Subcutaneous adipose tissue (tissue), 4 donors: ENCODE measurements around the gene MEGF11. TPM values are rescaled to one million over a fixed set of nuclear protein-coding genes. Genes with fewer than 3 reads are reported as not detected.

Experiments
- total RNA-seq, 4 donors: library from RNA; depleted of rRNA; stranded (reverse); fragments of >200 nt; gene quantifications; one replicate each; pipeline ENCODE4 v1.1.0, GENCODE V29; 2016
- TF ChIP-seq, protein P1 (sequence below): fragments of 450-650 bp; IDR thresholded peaks from one replicate; pipeline ENCODE4 v1.5.1; 2016; ENCODE audit warnings: low read depth, mild to moderate bottlenecking, control low read depth, antibody characterized with exemption, moderate library complexity

The MEGF11 gene
- not detected for total RNA-seq

DNA sequence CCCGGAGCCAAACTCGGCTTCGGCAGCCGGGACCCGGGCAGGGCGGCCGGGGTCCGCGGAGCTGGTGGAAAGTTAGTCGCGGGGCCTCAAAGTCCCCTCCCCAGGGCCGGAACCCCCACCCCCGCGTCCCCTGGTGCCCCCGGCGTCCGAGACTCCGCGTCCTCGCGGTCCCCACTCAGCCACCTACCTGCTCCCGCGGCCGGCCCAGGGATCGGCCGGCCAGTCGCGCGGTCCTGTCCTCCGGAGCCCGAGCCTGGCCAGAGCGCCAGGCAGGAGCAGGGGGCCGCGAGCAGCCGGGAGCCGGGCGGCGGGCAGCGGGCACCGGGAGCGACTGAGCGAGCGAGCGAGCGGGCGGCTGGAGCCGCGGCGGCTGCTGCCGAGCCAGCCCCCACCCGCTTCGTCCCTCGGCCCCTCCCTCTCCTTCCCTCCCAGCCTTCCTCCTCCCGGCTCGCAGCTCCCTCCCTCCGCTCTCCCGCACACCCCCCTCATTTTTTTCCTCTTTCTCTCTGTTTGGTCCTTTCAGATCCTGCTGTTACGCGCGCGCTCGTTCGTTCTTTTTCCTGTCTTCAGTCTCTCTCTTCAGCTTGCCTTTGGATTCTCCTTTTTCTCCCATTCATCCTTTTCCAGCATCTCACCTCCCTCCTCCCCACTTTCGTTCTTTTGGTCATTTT, at the start of gene MEGF11:
Gene MEGF11, minus strand, starts transcription at position 333 of the 671 bp plus-strand sequence. CDS start 125,347 bp downstream, outside the sequence.
- TF ChIP-seq, protein P1, sequence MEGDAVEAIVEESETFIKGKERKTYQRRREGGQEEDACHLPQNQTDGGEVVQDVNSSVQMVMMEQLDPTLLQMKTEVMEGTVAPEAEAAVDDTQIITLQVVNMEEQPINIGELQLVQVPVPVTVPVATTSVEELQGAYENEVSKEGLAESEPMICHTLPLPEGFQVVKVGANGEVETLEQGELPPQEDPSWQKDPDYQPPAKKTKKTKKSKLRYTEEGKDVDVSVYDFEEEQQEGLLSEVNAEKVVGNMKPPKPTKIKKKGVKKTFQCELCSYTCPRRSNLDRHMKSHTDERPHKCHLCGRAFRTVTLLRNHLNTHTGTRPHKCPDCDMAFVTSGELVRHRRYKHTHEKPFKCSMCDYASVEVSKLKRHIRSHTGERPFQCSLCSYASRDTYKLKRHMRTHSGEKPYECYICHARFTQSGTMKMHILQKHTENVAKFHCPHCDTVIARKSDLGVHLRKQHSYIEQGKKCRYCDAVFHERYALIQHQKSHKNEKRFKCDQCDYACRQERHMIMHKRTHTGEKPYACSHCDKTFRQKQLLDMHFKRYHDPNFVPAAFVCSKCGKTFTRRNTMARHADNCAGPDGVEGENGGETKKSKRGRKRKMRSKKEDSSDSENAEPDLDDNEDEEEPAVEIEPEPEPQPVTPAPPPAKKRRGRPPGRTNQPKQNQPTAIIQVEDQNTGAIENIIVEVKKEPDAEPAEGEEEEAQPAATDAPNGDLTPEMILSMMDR: no peak

DNA sequence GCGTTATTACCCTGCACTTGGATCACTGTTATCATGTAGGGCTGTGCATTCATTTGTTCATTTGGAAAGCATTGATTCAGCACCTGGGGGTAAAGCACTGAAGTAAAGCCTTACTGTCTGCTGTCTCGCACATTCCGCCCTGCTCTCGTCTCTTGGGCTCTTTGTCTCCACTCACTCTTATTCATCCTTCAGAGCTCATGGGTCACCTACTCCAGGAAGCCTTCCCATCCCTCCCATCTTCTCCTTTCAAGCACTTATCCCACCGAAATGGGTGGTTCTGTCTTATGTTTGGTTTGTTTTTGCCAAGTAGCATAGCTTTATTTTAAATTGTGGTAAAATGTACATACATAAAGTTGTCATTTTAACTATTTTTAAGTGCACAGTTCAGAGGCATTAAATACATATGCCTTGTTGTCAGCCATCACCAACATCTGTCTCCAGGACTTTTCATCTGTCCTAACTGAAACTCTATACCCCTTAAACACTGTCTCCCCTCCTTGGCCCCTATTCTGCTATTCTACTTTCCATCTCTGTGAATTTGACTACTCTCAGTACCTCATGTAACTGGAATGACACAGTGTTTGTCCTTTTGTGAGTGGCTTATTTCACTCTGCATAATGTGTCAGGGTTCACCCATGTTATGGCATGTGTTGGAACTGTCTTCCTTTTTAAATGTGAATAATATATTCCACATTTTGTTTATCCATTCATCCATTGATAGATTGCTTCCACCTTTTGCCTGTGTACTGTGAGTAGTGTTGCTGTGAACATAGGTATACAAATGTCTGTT, 49.1 kb upstream of the MEGF11 start:
- TF ChIP-seq, protein P1: no peak

DNA sequence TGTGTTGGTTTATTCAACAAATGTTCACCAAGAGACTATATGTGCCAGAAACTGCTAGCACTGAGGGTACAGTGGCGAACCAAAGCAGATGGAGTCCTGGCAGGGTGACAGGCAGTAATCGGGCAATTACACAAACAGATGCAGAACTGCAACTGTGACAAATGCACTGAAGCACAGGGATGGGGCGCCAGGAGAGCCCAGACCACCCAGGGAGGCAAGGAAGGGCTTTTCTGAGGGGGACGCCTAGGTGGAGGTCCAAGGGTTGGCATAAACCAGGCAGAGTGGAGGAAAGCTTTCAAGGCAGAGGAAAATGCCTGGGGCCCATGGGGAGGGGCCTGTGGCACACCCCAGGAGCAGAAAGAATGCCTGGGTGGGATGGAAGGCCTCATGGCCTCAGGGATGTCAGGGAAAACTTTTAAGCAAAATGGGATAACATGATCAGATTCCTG, 45.3 kb upstream of the MEGF11 start:
- TF ChIP-seq, protein P1: no peak

DNA sequence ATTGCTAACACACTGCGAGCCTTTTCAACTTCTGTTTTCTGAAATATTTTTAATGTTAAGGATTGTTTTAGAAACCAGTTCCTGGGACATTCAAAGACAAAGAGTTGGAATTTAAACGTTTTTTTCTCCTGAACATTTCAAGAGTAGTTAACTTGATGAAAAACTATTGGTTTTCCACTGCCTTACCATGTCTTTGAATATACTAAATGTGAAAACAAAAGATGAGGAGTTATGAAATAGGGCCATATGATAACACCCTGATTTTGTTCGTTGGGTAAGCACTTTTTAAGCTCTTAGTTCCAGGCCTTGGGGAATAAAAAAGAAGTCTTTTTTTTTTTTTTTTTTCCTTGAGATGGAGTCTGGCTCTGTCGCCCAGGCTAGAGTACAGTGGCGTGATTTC, 42.6 kb upstream of the MEGF11 start:
- TF ChIP-seq, protein P1: no peak

DNA sequence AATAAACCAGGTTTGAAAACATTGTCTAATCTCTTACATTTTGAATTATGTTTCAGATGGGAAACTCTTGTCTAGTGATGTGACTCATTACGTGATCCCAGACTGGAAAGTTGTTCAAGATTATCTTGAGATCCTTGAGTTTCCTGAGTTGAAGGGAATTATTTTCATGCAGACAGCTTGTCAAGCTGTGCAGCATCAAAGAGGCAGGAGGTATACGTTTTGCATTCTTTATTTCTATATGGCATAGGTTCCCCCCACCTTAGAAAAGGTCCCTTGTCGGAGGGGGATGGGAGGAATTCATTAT, 41.3 kb upstream of the MEGF11 start:
- TF ChIP-seq, protein P1: no peak

DNA sequence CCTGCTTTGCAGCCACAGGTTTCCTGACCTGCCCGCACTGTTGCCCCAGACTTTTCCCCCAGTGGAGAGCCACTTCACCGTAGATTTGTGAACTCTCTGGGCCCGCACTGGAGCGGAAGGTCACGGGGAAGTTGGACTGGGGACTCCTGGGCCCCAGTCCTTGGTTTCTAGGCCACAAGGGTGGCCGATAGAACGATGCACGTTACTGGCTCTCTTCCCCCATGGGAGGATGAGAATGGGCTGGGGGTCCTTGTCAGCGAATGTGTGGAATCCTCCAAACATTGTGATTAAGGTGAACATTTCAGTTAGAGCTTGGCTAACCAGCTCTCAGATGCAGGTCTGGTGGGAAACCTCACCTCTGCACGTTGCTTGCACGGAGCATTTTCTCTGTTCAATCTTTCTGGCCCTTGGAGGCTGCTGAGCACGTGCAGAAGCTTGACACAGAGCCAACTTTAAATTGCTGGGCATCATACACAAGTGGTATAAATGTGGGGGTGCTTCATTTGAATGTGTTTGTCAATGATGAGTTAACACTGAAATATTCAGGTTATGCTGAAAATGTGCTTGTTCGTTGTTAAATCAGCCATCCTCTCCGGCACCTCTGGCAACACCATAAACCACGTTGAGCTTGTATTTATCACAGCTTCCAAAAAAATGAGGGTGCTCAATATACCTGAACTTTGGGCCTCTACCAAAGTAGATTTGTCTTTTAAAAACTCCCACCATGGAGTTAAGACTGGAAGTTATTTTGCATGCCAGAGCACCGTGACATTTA, 40.8 kb upstream of the MEGF11 start:
- TF ChIP-seq, protein P1: no peak
